Effector CD8-positive, alpha-beta T cell (primary cell): ENCODE measurements around the gene KCNK16.

ENCODE experiments used
- DNase-seq: peaks from one replicate; lab custom pipeline; 2025; lab: John Stamatoyannopoulos, UW

KCNK16 gene

DNA sequence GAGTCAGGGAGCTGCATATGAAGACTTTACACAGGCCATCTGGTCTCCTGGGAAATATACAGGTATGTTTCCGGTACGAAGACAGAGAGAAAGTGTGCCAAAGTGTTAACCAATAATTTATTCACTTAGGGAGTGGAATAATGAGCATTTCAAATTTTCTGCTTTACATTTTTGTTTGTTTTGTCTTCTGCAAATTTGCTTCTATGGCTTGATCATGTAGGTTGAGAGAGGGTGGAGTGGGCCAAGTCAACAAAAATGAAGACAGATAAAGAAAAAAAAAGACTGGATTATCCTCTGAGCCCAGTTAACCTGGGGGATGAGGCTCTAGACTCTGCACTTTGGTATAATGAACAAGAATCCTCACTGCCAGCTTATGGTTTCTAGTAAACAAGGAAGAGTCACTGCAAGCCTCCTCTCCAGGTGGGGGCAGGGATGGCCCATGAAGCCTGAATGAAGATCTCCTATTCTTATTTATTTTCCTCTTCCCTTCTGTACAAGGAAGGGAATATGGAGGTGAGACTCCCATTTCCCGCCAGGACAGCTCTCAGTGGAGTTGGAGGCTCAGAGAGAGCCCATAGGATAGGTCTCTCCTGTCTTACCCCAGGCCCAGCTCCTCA, 46.0 kb downstream of the KCNK16 start:
- no peak for DNase-seq

DNA sequence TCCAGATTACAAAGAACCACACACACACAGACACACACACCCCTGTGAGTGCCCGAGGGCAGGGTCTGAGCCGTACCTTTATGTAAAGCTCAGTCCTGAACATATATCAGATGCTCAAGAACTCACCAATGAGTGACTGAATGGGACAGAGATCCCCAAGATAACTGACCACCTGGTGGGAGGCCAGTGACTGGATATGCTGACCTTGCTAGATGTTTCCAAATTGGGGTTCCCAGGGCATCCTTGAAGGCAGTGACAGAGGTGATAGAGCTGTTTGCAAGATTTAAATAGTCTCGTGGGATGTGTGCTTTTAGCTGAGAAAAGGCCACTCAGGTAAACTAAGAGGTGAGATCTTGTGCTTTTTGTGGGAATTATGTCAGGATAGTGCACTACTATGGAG, 47.6 kb downstream of the KCNK16 start:
- DNase-seq: no peak

DNA sequence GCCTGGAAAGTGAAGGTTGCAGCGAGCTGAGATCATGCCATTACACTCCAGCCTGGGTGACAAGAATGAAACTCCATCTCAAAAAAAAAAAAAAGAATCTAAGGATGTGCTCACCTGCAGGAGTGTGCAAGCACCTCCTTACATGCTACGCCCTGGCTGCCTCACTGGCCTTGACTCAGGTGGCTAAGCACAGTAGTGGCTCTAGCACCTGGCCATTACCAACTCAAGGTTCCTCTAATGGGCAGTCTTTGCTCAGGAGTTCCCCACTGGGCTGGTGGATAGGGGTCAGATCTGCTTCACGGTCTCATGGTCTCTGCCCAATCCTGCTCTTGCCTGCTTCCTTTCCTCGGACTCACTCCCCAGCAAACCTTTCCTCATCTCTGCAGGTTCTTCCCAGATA, 48.0 kb downstream of the KCNK16 start:
- DNase-seq: no peak

DNA sequence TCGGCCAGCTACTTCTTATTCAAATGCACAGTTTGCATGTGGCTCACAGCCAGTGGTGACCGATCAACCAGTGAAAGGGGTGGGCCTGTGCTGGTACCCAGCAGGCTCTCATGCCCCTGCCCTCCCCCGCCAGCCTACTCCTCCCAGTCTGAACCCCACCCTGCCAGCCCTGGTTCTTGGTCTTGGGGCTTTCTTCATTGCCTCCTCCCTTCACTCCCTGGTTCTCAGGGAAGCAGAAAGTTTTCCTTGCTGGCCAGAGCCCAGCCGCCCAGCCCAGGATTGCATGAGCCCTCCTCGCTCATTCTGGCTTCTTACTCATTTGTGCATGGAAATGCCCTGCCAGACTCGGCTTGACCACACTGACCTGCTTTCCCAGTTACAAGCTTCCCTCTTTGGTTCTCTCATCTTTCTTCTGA, 49.1 kb downstream of the KCNK16 start:
- no peak for DNase-seq

DNA sequence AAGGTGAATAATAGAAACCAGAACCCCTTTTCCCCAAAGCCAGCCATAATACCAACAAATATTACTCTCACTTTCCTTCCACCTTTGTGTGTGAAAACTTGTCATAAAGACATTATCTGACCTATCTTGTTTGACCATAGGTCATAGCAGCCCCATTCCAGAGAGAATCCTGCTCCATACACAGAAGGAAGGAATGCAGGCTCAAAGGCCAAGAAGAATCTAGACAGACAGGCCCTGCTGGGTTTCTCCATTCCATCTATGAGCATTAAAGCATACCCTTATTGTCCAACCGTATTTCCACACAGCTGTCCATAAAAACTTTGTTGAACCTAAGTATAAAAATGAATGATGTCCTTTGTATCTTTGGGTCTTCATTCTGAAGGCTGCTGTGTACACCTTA, 52.5 kb downstream of the KCNK16 start:
- no peak for DNase-seq

DNA sequence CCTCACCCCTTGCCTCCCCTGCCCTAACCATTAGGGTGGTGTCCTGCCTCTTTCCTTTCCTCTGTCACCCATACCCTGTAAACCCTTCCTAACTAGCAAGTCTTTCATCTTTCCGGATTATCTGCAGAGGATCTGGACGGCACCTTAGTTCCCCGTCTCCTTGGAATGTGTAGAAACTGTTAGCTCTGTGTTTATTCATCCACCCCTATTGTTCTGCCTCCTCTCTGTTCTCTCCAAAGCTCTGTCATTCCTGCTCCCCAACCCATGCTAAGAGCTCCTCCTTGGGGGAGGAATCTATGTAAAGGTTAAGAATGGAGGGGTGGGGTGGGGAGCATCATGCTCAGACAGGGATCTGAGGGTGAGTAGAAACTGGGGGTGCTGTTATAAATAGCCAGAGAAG, 53.8 kb downstream of the KCNK16 start:
- no peak for DNase-seq

DNA sequence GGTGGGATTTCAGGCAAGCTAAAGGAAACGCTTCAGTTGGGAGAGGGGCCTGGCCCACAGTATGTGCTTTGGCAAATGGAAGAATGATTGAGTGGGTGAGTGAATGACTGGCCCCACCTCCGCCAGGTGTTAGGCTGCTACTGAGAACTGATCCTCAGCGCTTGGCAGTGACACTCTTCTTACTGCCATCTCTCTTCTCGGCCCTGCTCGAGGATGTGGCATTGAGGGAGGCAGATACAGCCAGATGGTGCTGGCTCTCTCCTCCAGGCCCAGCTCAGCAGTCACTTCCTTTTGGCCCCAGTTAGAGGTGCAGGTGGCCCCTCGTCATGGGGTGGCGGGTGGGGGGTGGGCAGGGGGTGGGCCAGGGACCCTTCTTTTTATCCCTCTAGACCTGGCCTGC, 54.3 kb downstream of the KCNK16 start:
- DNase-seq: no peak

DNA sequence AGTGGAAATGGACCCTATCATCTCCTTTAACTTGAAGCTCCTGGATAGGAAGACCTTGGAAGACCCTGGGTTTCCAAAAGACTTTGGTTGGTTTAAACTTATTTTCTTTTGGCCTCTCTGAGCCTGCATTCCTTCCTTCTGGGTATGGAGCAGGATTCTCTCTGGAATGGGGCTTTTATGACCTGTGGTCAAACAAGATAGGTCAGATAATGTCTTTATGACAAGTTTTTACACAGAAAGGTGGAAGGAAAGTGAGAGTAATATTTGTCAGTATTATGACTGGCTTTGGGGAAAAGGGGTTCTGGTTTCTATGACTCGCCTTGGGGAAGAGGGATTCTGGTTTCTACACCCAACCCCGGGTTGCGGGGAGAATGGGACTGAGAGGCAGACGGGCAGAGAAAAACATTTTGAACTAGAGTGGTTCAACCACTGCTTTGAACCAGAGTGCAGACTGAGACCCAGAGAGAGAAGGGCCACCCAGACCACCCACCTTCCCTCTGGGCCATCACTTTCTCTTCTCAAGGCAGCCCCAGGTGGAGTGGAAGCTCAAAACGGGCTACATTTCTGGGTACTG, 55.6 kb downstream of the KCNK16 start:
- no peak for DNase-seq

DNA sequence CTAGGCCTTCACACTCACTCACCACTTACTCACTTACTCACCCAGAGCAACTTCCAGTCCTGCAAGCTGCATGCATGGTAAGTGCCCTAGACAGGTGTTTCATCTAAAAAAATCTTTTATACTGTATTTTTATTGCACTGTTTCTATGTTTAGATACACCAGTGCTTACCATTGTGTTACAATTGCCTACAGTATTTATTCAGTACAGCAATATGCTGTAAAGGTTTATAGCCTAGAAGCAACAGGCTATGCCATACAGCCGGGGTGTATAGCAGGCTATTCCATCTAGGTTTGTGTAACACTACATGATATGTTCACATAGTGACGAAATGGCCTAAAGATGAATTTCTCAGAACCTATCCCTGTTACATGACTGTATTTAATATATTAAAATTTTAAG, 56.1 kb downstream of the KCNK16 start:
- DNase-seq: no peak
